HT1080 (cell line): ENCODE results near the gene SIX5. TPM values are rescaled to one million over a fixed set of nuclear protein-coding genes. Genes with fewer than 3 reads are reported as not detected.
A peak's percentile ranks its signal among the peaks of the same experiment; 100 is the strongest.

Source experiments
- DNase-seq: peaks from one replicate; pipeline ENCODE4 v3.0.0-alpha.2; 2015; ENCODE audit warnings: low read depth
- total RNA-seq: library from RNA; depleted of rRNA; stranded (reverse); fragments of >200 nt; shearing (Covaris generic); gene quantifications from 2 replicates; pipeline ENCODE4 v1.2.3, GENCODE V29; 2014; rRNA removed

Gene SIX5
- total RNA-seq, 1 experiment from 2014 or later: 7.7 TPM

DNA sequence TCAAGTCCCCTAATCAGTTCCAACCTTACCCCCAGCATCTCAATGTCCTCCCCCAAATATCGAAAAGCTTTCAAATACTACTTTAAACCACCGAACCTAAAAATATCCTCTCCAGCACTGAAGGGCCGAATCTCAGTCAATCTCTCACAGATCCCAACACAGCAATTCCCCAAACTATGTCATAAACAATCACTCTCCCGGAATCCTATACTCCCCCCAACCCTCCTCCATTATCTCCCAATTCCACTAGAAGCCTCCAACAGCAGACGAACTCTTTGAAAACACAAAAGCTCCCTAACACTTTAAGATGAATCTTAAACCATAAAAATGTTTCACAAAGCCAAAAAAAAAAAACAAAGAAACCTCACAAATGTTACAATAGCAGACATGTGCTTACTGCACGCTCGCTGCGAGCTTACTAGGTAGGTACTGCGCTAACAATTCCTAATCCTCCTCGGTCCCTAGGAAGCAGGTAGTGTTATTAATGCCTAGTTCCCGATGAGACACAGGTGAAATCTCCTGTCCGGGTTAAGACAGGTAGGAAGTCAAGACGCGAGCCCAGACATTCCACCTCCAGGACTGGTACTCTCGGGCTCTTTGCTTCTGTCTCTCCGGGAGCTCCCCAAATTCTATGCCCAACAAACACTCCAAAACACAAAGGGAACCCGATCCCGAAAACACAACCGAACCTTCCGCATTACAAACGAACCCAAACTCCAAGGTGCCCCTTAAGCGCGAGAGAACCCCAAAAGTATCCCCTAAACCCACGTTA is 52.5 kb downstream of the SIX5 start:
- peak; percentile 17 for DNase-seq

DNA sequence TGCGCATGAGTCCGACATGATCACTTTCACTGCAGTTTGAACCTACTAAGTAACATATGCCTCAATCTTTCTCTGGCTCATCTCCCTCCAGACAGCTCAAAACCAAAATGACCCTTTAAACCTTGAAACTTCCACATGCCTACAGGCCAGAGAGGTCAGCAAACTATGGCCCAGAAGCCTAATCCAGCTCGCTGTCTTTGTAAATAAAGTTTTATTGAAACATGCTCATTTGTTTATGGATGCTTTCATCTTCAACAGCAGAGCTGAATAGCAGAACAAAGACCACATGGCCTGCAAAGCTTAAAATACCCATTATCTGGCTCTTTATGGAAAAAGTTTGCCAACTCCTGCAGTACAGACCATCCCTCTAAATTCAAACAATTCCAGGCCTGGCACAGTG is 53.9 kb downstream of the SIX5 start:
- DNase-seq: no peak

Other genes with a start within 250 kb of the SIX5 start
- gene OPA3, start 184.4 kb downstream of the SIX5 start, total RNA-seq: 12.4 and 14.3 TPM in 2 replicates
- gene GPR4, start 167.0 kb downstream of the SIX5 start, total RNA-seq: 0.03 and 0.10 TPM in 2 replicates
- 18.8 and 28.4 TPM in 2 replicates for gene EML2, start 129.9 kb downstream of the SIX5 start, total RNA-seq
- 0.07 and 0.23 TPM in 2 replicates for gene GIPR, start 101.0 kb downstream of the SIX5 start, total RNA-seq
- 612 and 1,194 TPM in 2 replicates for gene SNRPD2, start 77.3 kb downstream of the SIX5 start, total RNA-seq
- gene QPCTL, start 76.6 kb downstream of the SIX5 start, total RNA-seq: 16.9 and 20.9 TPM in 2 replicates
- 9.5 and 14.2 TPM in 2 replicates for gene FBXO46, start 38.4 kb downstream of the SIX5 start, total RNA-seq
- gene MEIOSIN, start 35.8 kb downstream of the SIX5 start, total RNA-seq: 0.07 and 0.37 TPM in 2 replicates
- gene DMPK, start 13.2 kb upstream of the SIX5 start, total RNA-seq: 7.0 and 10.1 TPM in 2 replicates
- 35.9 and 44.3 TPM in 2 replicates for gene DMWD, start 23.6 kb upstream of the SIX5 start, total RNA-seq
- gene RSPH6A, start 46.1 kb upstream of the SIX5 start, total RNA-seq: 0.13 TPM in 1 of 2 replicates, not detected in the other
- gene SYMPK, start 93.9 kb upstream of the SIX5 start, total RNA-seq: 73.4 and 89.3 TPM in 2 replicates
- gene FOXA3, start 95.1 kb upstream of the SIX5 start, total RNA-seq: 2.2 and 2.8 TPM in 2 replicates
- 57.1 and 57.4 TPM in 2 replicates for gene IRF2BP1, start 116.9 kb upstream of the SIX5 start, total RNA-seq
- 2.2 and 4.4 TPM in 2 replicates for gene MYPOP, start 133.4 kb upstream of the SIX5 start, total RNA-seq
- gene NANOS2, start 145.5 kb upstream of the SIX5 start, total RNA-seq: not detected in 2 replicates
- 0.47 and 0.59 TPM in 2 replicates for gene NOVA2, start 204.6 kb upstream of the SIX5 start, total RNA-seq
- gene CCDC61, start 226.2 kb upstream of the SIX5 start, total RNA-seq: 4.7 and 8.7 TPM in 2 replicates